HCT116 (cell line): ENCODE data around the gene NTRK3. TPM values are rescaled to one million over a fixed set of nuclear protein-coding genes. Genes with fewer than 3 reads are reported as not detected.

ENCODE experiments used
- ATAC-seq: fragments of 200-7000 bp; cut with Tn5 transposase; 2 replicates; pipeline ENCODE4 v1.9.1; 2020; ENCODE audit warnings: mild to moderate bottlenecking, moderate library complexity
- BruUV-seq: library from RNA; stranded (reverse); fragments of 400-500 nt; replicated peaks from 2 replicates; lab custom pipeline; 2021; lab: Mats Ljungman, UMichigan
- CTCF ChIA-PET: fragments of 300-600 bp; sonication (Branson Sonifier 250); formaldehyde crosslinking; loops from one replicate; lab custom pipeline; 2021; ENCODE audit warnings: antibody characterized with exemption; lab: Charles Lee
- POLR2A ChIA-PET: fragments of 300-600, 350-600 bp; sonication (Branson Sonifier 250); formaldehyde crosslinking; loops from one replicate; lab custom pipeline; 2021; ENCODE audit warnings: antibody characterized with exemption; lab: Charles Lee
- RAD21 ChIA-PET, 2 experiments: fragments of 300-600 bp; sonication (Branson Sonifier 250); formaldehyde crosslinking; loops; one replicate each; lab custom pipeline; 2023; ENCODE audit warnings: low total read pairs in 2 of 2; ENCODE audit not compliant: uncharacterized antibody in 2 of 2, unreplicated experiment in 2 of 2, low non-redundant PET in 1 of 2; lab: Charles Lee
- DNase-seq: peaks from one replicate; pipeline ENCODE4 v3.0.0-alpha.2; 2010; ENCODE audit warnings: low read depth, low spot score
- H2AFZ ChIP-seq: fragments of 200-600 bp; shearing (Covaris generic), sonication (generic); 2 replicates; pipeline ENCODE4 v1.6.1; 2017; ENCODE audit warnings: low read depth, mixed run types, mixed read lengths, antibody characterized with exemption, low read length; ENCODE audit not compliant: poor library complexity, severe bottlenecking
- H3K27ac ChIP-seq: 2 replicates; pipeline ENCODE4 v1.5.1; 2012; ENCODE audit warnings: low read depth, low read length
- H3K27me3 ChIP-seq: fragments of 200-600 bp; sonication (generic); 2 replicates; pipeline ENCODE4 v1.6.1; 2016; ENCODE audit warnings: mixed run types, low read length, mixed read lengths; ENCODE audit not compliant: insufficient read depth
- H3K36me3 ChIP-seq, 2 experiments: fragments of 200-500 bp in 1 of 2; fragments of 200-600 bp in 1 of 2; sonication (Bioruptor generic) in 1 of 2; sonication (generic) in 1 of 2; 2 replicates each; pipeline versions ENCODE4 v1.5.1 to v1.6.1; 2014 to 2016; ENCODE audit warnings: low read length in 2 of 2, inconsistent platforms in 1 of 2, mixed read lengths in 1 of 2, mixed run types in 1 of 2; ENCODE audit not compliant: insufficient read depth in 2 of 2, control insufficient read depth in 1 of 2
- H3K4me1 ChIP-seq, 2 experiments: fragments of 200-600 bp in 1 of 2; sonication (generic) in 1 of 2; 2 replicates each; pipeline versions ENCODE4 v1.5.1 to v1.6.1; 2012 to 2017; ENCODE audit warnings: low read length in 2 of 2, inconsistent platforms in 1 of 2, mild to moderate bottlenecking in 1 of 2, mixed read lengths in 1 of 2, mixed run types in 1 of 2, moderate library complexity in 1 of 2; ENCODE audit not compliant: insufficient read depth in 2 of 2, control insufficient read depth in 1 of 2
- H3K4me2 ChIP-seq: fragments of 200-600 bp; sonication (generic); 2 replicates; pipeline ENCODE4 v1.6.1; 2017; ENCODE audit warnings: mixed run types, low read length, mixed read lengths
- H3K4me3 ChIP-seq, 2 experiments: fragments of 200-600 bp in 1 of 2; sonication (generic) in 1 of 2; replicated peaks in 1 of 2; 2 replicates each; pipeline ENCODE4 v1.5.1; 2011 to 2016; ENCODE audit warnings: low read length in 2 of 2, control low read depth in 1 of 2, low read depth in 1 of 2, mild to moderate bottlenecking in 1 of 2, mixed read lengths in 1 of 2, mixed run types in 1 of 2
- H3K79me2 ChIP-seq: fragments of 200-600 bp; sonication (generic); 2 replicates; pipeline ENCODE4 v1.6.1; 2017; ENCODE audit warnings: mild to moderate bottlenecking, mixed run types, low read length, moderate library complexity, mixed read lengths; ENCODE audit not compliant: insufficient read depth
- H3K9ac ChIP-seq: fragments of 200-600 bp; sonication (generic); 2 replicates; pipeline ENCODE4 v1.6.1; 2016; ENCODE audit warnings: low read length, mixed read lengths
- H3K9me2 ChIP-seq: fragments of 200-600 bp; sonication (generic), shearing (Covaris generic); 2 replicates; pipeline ENCODE4 v1.6.1; 2017; ENCODE audit warnings: mixed run types, mild to moderate bottlenecking, moderate library complexity; ENCODE audit not compliant: insufficient read depth
- H3K9me3 ChIP-seq, 2 experiments: fragments of 200-500 bp in 1 of 2; fragments of 200-600 bp in 1 of 2; sonication (Bioruptor generic) in 1 of 2; sonication (generic) in 1 of 2; 2 replicates each; pipeline ENCODE4 v1.6.1; 2014 to 2017; ENCODE audit warnings: low read length in 2 of 2, mixed read lengths in 2 of 2, inconsistent platforms in 1 of 2, low read depth in 1 of 2, mild to moderate bottlenecking in 1 of 2, mixed run types in 1 of 2, moderate library complexity in 1 of 2; ENCODE audit not compliant: control insufficient read depth in 1 of 2, insufficient read depth in 1 of 2
- H4K20me1 ChIP-seq: fragments of 200-600 bp; sonication (generic), shearing (Covaris generic); 2 replicates; pipeline ENCODE4 v1.6.1; 2017; ENCODE audit warnings: mixed run types, mild to moderate bottlenecking, moderate library complexity; ENCODE audit not compliant: insufficient read depth
- JUND ChIP-seq: IDR thresholded peaks from 2 replicates; pipeline ENCODE4 v1.6.1; 2012
- POLR2AphosphoS5 ChIP-seq: IDR thresholded peaks from 2 replicates; pipeline ENCODE4 v1.6.1; 2011; ENCODE audit warnings: mild to moderate bottlenecking, low read depth, low read length, moderate library complexity
- SRF ChIP-seq: IDR thresholded peaks from 2 replicates; pipeline ENCODE4 v1.6.1; 2012; ENCODE audit warnings: low read depth
- intact Hi-C: fragments of 100-400 bp; cut with micrococcal nuclease; formaldehyde crosslinking; loops from 2 replicates; pipeline ENCODE4 v1.10.0; 2022
- total RNA-seq: library from RNA; stranded (reverse); gene quantifications from one replicate; pipeline ENCODE4 v1.2.1, GENCODE V29; 2021; ENCODE audit not compliant: unreplicated experiment
- TF ChIP-seq, protein P1 (sequence below): IDR thresholded peaks from 2 replicates; pipeline ENCODE4 v1.6.1; 2012; ENCODE audit warnings: low read depth
- TF ChIP-seq, protein P2 (sequence below): IDR thresholded peaks from 2 replicates; pipeline ENCODE4 v1.6.1; 2012

The NTRK3 gene
- total RNA-seq, 1 experiment from 2014 or later = not detected

GRCh38 chr15:87902772-87903426 is 353.6 kb downstream of the NTRK3 start (continued):
- TF ChIP-seq, protein P1, sequence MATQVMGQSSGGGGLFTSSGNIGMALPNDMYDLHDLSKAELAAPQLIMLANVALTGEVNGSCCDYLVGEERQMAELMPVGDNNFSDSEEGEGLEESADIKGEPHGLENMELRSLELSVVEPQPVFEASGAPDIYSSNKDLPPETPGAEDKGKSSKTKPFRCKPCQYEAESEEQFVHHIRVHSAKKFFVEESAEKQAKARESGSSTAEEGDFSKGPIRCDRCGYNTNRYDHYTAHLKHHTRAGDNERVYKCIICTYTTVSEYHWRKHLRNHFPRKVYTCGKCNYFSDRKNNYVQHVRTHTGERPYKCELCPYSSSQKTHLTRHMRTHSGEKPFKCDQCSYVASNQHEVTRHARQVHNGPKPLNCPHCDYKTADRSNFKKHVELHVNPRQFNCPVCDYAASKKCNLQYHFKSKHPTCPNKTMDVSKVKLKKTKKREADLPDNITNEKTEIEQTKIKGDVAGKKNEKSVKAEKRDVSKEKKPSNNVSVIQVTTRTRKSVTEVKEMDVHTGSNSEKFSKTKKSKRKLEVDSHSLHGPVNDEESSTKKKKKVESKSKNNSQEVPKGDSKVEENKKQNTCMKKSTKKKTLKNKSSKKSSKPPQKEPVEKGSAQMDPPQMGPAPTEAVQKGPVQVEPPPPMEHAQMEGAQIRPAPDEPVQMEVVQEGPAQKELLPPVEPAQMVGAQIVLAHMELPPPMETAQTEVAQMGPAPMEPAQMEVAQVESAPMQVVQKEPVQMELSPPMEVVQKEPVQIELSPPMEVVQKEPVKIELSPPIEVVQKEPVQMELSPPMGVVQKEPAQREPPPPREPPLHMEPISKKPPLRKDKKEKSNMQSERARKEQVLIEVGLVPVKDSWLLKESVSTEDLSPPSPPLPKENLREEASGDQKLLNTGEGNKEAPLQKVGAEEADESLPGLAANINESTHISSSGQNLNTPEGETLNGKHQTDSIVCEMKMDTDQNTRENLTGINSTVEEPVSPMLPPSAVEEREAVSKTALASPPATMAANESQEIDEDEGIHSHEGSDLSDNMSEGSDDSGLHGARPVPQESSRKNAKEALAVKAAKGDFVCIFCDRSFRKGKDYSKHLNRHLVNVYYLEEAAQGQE = no peak
- no peak for TF ChIP-seq JUND
- TF ChIP-seq POLR2AphosphoS5 = no peak
- TF ChIP-seq, protein P2, sequence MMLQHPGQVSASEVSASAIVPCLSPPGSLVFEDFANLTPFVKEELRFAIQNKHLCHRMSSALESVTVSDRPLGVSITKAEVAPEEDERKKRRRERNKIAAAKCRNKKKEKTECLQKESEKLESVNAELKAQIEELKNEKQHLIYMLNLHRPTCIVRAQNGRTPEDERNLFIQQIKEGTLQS = no peak

GRCh38 chr15:87901926-87902690 is 354.4 kb downstream of the NTRK3 start:
- H3K9ac ChIP-seq = no peak overlapping the region
- ATAC-seq (no peak), DNase-seq (no peak)
- intact Hi-C loops = no loop called here
- no peaks in the 10 kb centered on the region for H4K20me1 ChIP-seq
- H3K9me2 ChIP-seq = no peaks in the 10 kb centered on the region
- H3K9me3 ChIP-seq = peaks cover 4 to 18% of the 10 kb centered on the region in 2 experiments; a peak in 2 of 4 replicates
- no peaks in the 10 kb centered on the region for H3K4me1 ChIP-seq
- H2AFZ ChIP-seq = no peak overlapping the region
- BruUV-seq = no TSS peak
- CTCF ChIA-PET = no interaction called here
- no peak overlapping the region for H3K4me3 ChIP-seq
- H3K36me3 ChIP-seq = no peaks in the 10 kb centered on the region
- H3K27me3 ChIP-seq = no peaks in the 10 kb centered on the region
- H3K4me2 ChIP-seq = no peak overlapping the region
- RAD21 ChIA-PET = no interaction called here
- POLR2A ChIA-PET = no interaction called here
- no peaks in the 10 kb centered on the region for H3K79me2 ChIP-seq
- TF ChIP-seq SRF = no peak
- H3K27ac ChIP-seq = no peak overlapping the region
